ENCODE measurements around the gene TAP1. TPM values are rescaled to one million over a fixed set of nuclear protein-coding genes. Genes with fewer than 3 reads are reported as not detected.

TAP1 gene
- total RNA-seq, 1 donor: 122 TPM

GRCh38 chr6:32832535-32832934 lies 21.0 kb downstream of the TAP1 start:
- DNase-seq (ENCODE audit: low read depth): no peak
- no peak overlapping the region for H3K4me3 ChIP-seq (ENCODE audit: low read depth, low read length)
- TF ChIP-seq CTCF (IDR thresholded peaks at IDR 0.05; ENCODE audit: insufficient read depth, low read depth, low read length): no peak

- TF ChIP-seq CTCF (IDR thresholded peaks at IDR 0.05; ENCODE audit: insufficient read depth, low read depth, low read length): no peak
- H3K4me3 ChIP-seq (ENCODE audit: low read depth, low read length): no peak overlapping the region
- no peak for DNase-seq (ENCODE audit: low read depth)
Measured at GRCh38 chr6:32830936-32831335, 22.6 kb downstream of the TAP1 start.

GRCh38 chr6:32830017-32830416 lies 23.5 kb downstream of the TAP1 start:
- no peak overlapping the region for H3K4me3 ChIP-seq (ENCODE audit: low read depth, low read length)
- DNase-seq (ENCODE audit: low read depth): no peak

GRCh38 chr6:32829495-32829894 lies 24.0 kb downstream of the TAP1 start:
- no peak for TF ChIP-seq CTCF (IDR thresholded peaks at IDR 0.05; ENCODE audit: insufficient read depth, low read depth, low read length)
- H3K4me3 ChIP-seq (ENCODE audit: low read depth, low read length): no peak overlapping the region
- DNase-seq (ENCODE audit: low read depth): no peak

More at GRCh38 chr6:32830017-32830416, 23.5 kb downstream of the TAP1 start:
- no peak for TF ChIP-seq CTCF (IDR thresholded peaks at IDR 0.05; ENCODE audit: insufficient read depth, low read depth, low read length)

GRCh38 chr6:32827025-32827424 lies 26.5 kb downstream of the TAP1 start:
- DNase-seq (ENCODE audit: low read depth): no peak
- no peak overlapping the region for H3K4me3 ChIP-seq (ENCODE audit: low read depth, low read length)
- TF ChIP-seq CTCF (IDR thresholded peaks at IDR 0.05; ENCODE audit: insufficient read depth, low read depth, low read length): no peak

- no peak overlapping the region for H3K4me3 ChIP-seq (ENCODE audit: low read depth, low read length)
- DNase-seq (ENCODE audit: low read depth): peak; percentile 82
Measured at GRCh38 chr6:32825966-32826365, 27.5 kb downstream of the TAP1 start.

More at GRCh38 chr6:32825966-32826365, 27.5 kb downstream of the TAP1 start:
- TF ChIP-seq CTCF (IDR thresholded peaks at IDR 0.05; ENCODE audit: insufficient read depth, low read depth, low read length): peak; percentile 34
